WTC11 (cell line): ENCODE results near the gene RFTN2. TPM values are rescaled to one million over a fixed set of nuclear protein-coding genes. Genes with fewer than 3 reads are reported as not detected.

Experiments
- ATAC-seq: fragments of 200-7000 bp; cut with Tn5 transposase; 2 replicates; pipeline ENCODE4 v1.10.0; 2021; ENCODE audit warnings: mild to moderate bottlenecking, moderate library complexity
- CTCF ChIA-PET: fragments of 300-600 bp; sonication (Branson Sonifier 250); formaldehyde crosslinking; loops from one replicate; lab custom pipeline; 2021; ENCODE audit warnings: antibody characterized with exemption; lab: Charles Lee
- POLR2A ChIA-PET: fragments of 350-600 bp; sonication (Branson Sonifier 250); formaldehyde crosslinking; loops from one replicate; lab custom pipeline; 2021; ENCODE audit warnings: antibody characterized with exemption; lab: Charles Lee
- DNase-seq: peaks from one replicate; pipeline ENCODE4 v3.0.0; 2021; ENCODE audit warnings: low spot score
- H3K27ac Mint-ChIP-seq: 2 replicates; pipeline ENCODE4 v1.8.0; 2021; ENCODE audit warnings: mixed read lengths
- H3K27me3 Mint-ChIP-seq: 2 replicates; pipeline ENCODE4 v1.8.0; 2021; ENCODE audit warnings: low read depth, mild to moderate bottlenecking, moderate library complexity, mixed read lengths
- H3K36me3 Mint-ChIP-seq: 2 replicates; pipeline ENCODE4 v1.8.0; 2021; ENCODE audit warnings: mixed read lengths
- H3K4me1 Mint-ChIP-seq: 2 replicates; pipeline ENCODE4 v1.8.0; 2022; ENCODE audit warnings: mixed read lengths
- H3K4me3 Mint-ChIP-seq: 2 replicates; pipeline ENCODE4 v1.8.0; 2021; ENCODE audit warnings: mild to moderate bottlenecking, moderate library complexity, mixed read lengths
- H3K9me3 Mint-ChIP-seq: 2 replicates; pipeline ENCODE4 v1.8.0; 2021; ENCODE audit warnings: mixed read lengths
- CREM ChIP-seq: sonication (generic); formaldehyde crosslinking; IDR thresholded peaks from 2 replicates; pipeline ENCODE4 v1.8.1; 2022; ENCODE audit warnings: mild to moderate bottlenecking, missing genetic modification reagents, moderate library complexity
- ETV6 ChIP-seq: sonication (generic); formaldehyde crosslinking; IDR thresholded peaks from 2 replicates; pipeline ENCODE4 v1.8.1; 2022; ENCODE audit warnings: mild to moderate bottlenecking, missing genetic modification reagents
- FOXK1 ChIP-seq: sonication (generic); formaldehyde crosslinking; IDR thresholded peaks from 2 replicates; pipeline ENCODE4 v1.8.0; 2022; ENCODE audit warnings: mild to moderate bottlenecking, moderate library complexity, missing genetic modification reagents
- GRHL2 ChIP-seq: fragments of 250-450 bp; sonication (Bioruptor Pico); IDR thresholded peaks from 2 replicates; pipeline ENCODE4 v1.8.0; 2022; ENCODE audit warnings: mild to moderate bottlenecking, moderate library complexity; ENCODE audit not compliant: insufficient replicate concordance, severe bottlenecking
- NR1H2 ChIP-seq: sonication (generic); formaldehyde crosslinking; IDR thresholded peaks from 2 replicates; pipeline ENCODE4 v1.9.0; 2021; ENCODE audit warnings: mild to moderate bottlenecking, moderate library complexity, missing genetic modification reagents
- NR3C1 ChIP-seq: sonication (generic); formaldehyde crosslinking; conservative IDR thresholded peaks from 2 replicates; pipeline ENCODE4 v1.8.1; 2023; ENCODE audit warnings: low read depth, mild to moderate bottlenecking, missing genetic modification reagents
- OVOL2 ChIP-seq: fragments of 250-450 bp; sonication (Bioruptor Pico); IDR thresholded peaks from 2 replicates; pipeline ENCODE4 v1.9.0; 2021; ENCODE audit warnings: mild to moderate bottlenecking, borderline replicate concordance
- RELA ChIP-seq: sonication (generic); formaldehyde crosslinking; IDR thresholded peaks from 2 replicates; pipeline ENCODE4 v1.8.1; 2022; ENCODE audit warnings: missing genetic modification reagents, mild to moderate bottlenecking, borderline replicate concordance
- SMAD3 ChIP-seq: sonication (generic); formaldehyde crosslinking; IDR thresholded peaks from 2 replicates; pipeline ENCODE4 v1.8.0; 2022; ENCODE audit warnings: missing genetic modification reagents, mild to moderate bottlenecking, borderline replicate concordance
- SP1 ChIP-seq: sonication (generic); formaldehyde crosslinking; conservative IDR thresholded peaks from 2 replicates; pipeline ENCODE4 v1.8.1; 2022; ENCODE audit warnings: missing genetic modification reagents
- TEAD4 ChIP-seq: sonication (generic); formaldehyde crosslinking; IDR thresholded peaks from 2 replicates; pipeline ENCODE4 v1.8.0; 2022; ENCODE audit warnings: mild to moderate bottlenecking, missing genetic modification reagents
- ZNF317 ChIP-seq: sonication (generic); formaldehyde crosslinking; IDR thresholded peaks from 2 replicates; pipeline ENCODE4 v1.8.1; 2023; ENCODE audit warnings: low read depth, mild to moderate bottlenecking, moderate library complexity, missing genetic modification reagents, borderline replicate concordance
- ZNF416 ChIP-seq: fragments of 250-450 bp; sonication (Bioruptor Pico); IDR thresholded peaks from 2 replicates; pipeline ENCODE4 v1.9.0; 2021; ENCODE audit warnings: mild to moderate bottlenecking, inconsistent platforms
- total RNA-seq: library from RNA; stranded (reverse); gene quantifications from 3 replicates; pipeline ENCODE4 v1.2.3, GENCODE V29; 2021
- TF ChIP-seq, protein P1 (sequence below): sonication (generic); formaldehyde crosslinking; IDR thresholded peaks from 2 replicates; pipeline ENCODE4 v1.8.1; 2023; ENCODE audit warnings: mild to moderate bottlenecking, missing genetic modification reagents
- TF ChIP-seq, protein P2 (sequence below): sonication (generic); formaldehyde crosslinking; IDR thresholded peaks from 2 replicates; pipeline ENCODE4 v1.8.1; 2023; ENCODE audit warnings: mild to moderate bottlenecking, missing genetic modification reagents
- TF ChIP-seq, protein P3 (sequence below): fragments of 200-600 bp; IDR thresholded peaks from 2 replicates; pipeline ENCODE4 v1.8.0; 2022; ENCODE audit warnings: antibody characterized with exemption
- TF ChIP-seq, protein P4 (sequence below): sonication (generic); formaldehyde crosslinking; IDR thresholded peaks from 2 replicates; pipeline ENCODE4 v1.8.1; 2023; ENCODE audit warnings: mild to moderate bottlenecking, missing genetic modification reagents, borderline replicate concordance
- TF ChIP-seq, protein P5 (sequence below): sonication (generic); formaldehyde crosslinking; IDR thresholded peaks from 2 replicates; pipeline ENCODE4 v1.8.1; 2023; ENCODE audit warnings: mild to moderate bottlenecking, moderate library complexity, missing genetic modification reagents
- TF ChIP-seq, protein P6 (sequence below): sonication (generic); formaldehyde crosslinking; IDR thresholded peaks from 2 replicates; pipeline ENCODE4 v1.8.0; 2023; ENCODE audit warnings: missing genetic modification reagents, mild to moderate bottlenecking, borderline replicate concordance

RFTN2 gene
- total RNA-seq, 1 experiment from 2014 or later: 1.9 TPM

DNA sequence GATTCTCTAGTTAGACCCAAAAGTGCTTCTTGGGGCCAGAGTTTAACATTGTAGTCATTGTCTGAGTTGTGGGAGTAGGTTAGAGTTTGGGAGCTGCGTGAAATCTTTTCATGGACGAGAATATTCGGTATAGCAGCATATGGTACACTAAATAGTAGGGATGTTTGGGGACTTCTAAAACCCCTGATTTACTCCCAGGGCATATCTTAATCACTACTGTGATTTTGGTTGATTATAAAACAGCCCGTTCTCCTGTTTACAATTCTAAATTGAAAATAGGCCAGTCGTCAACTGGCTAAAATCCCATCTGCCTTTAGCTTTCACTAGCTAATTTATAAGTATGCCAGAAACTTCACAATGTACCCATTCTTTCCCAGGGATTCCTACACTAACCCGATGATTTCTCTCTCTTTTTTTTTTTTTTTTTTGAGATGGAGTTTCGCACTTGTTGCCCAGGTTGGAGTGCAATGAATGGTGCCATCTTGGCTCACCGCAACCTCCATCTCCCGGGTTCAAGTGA, 115.2 kb downstream of the RFTN2 start:
- Mint-ChIP-seq H3K36me3 (peaks cover 47% of the 10 kb centered on the region), H3K4me3 (no peak overlapping the region), H3K27me3 (no peaks in the 10 kb centered on the region), H3K4me1 (peaks cover 20% of the 10 kb centered on the region), H3K27ac (no peak overlapping the region), H3K9me3 (peaks cover 4% of the 10 kb centered on the region)
- ATAC-seq (no peak), DNase-seq (no peak)
- POLR2A ChIA-PET: interaction anchor here (0.7 kb wide), 2 partner anchors 20 to 54 kb away, joined by 4 to 5 read pairs; no protein-coding TSS in a partner anchor
- no peak for TF ChIP-seq SMAD3 (CRISPR knock-in tag)
- CTCF ChIA-PET: no interaction called here

DNA sequence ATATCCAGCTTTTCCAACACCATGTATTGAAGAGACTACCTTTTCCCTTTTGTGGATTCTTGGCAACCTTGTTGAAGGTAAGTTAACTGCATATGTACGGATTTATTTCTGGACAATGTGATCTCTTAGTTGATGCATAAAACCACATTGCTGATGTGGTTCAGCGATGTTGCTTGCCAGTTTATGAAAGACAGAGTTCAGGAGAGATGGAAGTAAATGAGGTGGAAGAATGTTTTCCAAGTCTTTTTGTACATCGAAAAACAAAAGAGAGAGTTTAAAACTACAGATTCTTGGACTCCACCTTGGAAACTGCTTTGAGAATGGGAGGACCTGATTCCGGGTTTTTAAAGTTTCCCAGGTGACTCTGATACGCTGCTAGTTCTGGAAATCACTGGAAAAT, 115.7 kb downstream of the RFTN2 start:
- Mint-ChIP-seq H3K27ac (peak overlapping the region; percentile 61; the same call in 1 of the 2 replicates), H3K4me3 (no peak overlapping the region), H3K9me3 (peaks cover 4% of the 10 kb centered on the region), H3K36me3 (peaks cover 49% of the 10 kb centered on the region), H3K4me1 (peaks cover 16% of the 10 kb centered on the region), H3K27me3 (no peaks in the 10 kb centered on the region)
- ChIA-PET POLR2A (interaction anchor here (0.7 kb wide), 1 partner anchor 20 kb away, joined by 4 read pairs; no protein-coding TSS in a partner anchor), CTCF (no interaction called here)
- ATAC-seq (no peak), DNase-seq (no peak)
- TF ChIP-seq, protein P1, sequence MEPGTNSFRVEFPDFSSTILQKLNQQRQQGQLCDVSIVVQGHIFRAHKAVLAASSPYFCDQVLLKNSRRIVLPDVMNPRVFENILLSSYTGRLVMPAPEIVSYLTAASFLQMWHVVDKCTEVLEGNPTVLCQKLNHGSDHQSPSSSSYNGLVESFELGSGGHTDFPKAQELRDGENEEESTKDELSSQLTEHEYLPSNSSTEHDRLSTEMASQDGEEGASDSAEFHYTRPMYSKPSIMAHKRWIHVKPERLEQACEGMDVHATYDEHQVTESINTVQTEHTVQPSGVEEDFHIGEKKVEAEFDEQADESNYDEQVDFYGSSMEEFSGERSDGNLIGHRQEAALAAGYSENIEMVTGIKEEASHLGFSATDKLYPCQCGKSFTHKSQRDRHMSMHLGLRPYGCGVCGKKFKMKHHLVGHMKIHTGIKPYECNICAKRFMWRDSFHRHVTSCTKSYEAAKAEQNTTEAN (CRISPR knock-in tag): no peak
- TF ChIP-seq GRHL2 (CRISPR knock-in tag) (no peak), ETV6 (CRISPR knock-in tag) (no peak), FOXK1 (no peak), ZNF416 (CRISPR knock-in tag) (no peak), RELA (no peak), SP1 (no peak), TEAD4 (CRISPR knock-in tag) (no peak), CREM (CRISPR knock-in tag) (no peak), NR3C1 (CRISPR knock-in tag) (no peak), OVOL2 (CRISPR knock-in tag) (no peak), ZNF317 (CRISPR knock-in tag) (no peak), NR1H2 (CRISPR knock-in tag) (no peak)
- TF ChIP-seq, protein P2, sequence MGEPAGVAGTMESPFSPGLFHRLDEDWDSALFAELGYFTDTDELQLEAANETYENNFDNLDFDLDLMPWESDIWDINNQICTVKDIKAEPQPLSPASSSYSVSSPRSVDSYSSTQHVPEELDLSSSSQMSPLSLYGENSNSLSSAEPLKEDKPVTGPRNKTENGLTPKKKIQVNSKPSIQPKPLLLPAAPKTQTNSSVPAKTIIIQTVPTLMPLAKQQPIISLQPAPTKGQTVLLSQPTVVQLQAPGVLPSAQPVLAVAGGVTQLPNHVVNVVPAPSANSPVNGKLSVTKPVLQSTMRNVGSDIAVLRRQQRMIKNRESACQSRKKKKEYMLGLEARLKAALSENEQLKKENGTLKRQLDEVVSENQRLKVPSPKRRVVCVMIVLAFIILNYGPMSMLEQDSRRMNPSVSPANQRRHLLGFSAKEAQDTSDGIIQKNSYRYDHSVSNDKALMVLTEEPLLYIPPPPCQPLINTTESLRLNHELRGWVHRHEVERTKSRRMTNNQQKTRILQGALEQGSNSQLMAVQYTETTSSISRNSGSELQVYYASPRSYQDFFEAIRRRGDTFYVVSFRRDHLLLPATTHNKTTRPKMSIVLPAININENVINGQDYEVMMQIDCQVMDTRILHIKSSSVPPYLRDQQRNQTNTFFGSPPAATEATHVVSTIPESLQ (CRISPR knock-in tag): no peak
- TF ChIP-seq, protein P3, sequence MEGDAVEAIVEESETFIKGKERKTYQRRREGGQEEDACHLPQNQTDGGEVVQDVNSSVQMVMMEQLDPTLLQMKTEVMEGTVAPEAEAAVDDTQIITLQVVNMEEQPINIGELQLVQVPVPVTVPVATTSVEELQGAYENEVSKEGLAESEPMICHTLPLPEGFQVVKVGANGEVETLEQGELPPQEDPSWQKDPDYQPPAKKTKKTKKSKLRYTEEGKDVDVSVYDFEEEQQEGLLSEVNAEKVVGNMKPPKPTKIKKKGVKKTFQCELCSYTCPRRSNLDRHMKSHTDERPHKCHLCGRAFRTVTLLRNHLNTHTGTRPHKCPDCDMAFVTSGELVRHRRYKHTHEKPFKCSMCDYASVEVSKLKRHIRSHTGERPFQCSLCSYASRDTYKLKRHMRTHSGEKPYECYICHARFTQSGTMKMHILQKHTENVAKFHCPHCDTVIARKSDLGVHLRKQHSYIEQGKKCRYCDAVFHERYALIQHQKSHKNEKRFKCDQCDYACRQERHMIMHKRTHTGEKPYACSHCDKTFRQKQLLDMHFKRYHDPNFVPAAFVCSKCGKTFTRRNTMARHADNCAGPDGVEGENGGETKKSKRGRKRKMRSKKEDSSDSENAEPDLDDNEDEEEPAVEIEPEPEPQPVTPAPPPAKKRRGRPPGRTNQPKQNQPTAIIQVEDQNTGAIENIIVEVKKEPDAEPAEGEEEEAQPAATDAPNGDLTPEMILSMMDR: no peak
- TF ChIP-seq, protein P4, sequence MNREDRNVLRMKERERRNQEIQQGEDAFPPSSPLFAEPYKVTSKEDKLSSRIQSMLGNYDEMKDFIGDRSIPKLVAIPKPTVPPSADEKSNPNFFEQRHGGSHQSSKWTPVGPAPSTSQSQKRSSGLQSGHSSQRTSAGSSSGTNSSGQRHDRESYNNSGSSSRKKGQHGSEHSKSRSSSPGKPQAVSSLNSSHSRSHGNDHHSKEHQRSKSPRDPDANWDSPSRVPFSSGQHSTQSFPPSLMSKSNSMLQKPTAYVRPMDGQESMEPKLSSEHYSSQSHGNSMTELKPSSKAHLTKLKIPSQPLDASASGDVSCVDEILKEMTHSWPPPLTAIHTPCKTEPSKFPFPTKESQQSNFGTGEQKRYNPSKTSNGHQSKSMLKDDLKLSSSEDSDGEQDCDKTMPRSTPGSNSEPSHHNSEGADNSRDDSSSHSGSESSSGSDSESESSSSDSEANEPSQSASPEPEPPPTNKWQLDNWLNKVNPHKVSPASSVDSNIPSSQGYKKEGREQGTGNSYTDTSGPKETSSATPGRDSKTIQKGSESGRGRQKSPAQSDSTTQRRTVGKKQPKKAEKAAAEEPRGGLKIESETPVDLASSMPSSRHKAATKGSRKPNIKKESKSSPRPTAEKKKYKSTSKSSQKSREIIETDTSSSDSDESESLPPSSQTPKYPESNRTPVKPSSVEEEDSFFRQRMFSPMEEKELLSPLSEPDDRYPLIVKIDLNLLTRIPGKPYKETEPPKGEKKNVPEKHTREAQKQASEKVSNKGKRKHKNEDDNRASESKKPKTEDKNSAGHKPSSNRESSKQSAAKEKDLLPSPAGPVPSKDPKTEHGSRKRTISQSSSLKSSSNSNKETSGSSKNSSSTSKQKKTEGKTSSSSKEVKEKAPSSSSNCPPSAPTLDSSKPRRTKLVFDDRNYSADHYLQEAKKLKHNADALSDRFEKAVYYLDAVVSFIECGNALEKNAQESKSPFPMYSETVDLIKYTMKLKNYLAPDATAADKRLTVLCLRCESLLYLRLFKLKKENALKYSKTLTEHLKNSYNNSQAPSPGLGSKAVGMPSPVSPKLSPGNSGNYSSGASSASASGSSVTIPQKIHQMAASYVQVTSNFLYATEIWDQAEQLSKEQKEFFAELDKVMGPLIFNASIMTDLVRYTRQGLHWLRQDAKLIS (CRISPR knock-in tag): no peak
- TF ChIP-seq, protein P5, sequence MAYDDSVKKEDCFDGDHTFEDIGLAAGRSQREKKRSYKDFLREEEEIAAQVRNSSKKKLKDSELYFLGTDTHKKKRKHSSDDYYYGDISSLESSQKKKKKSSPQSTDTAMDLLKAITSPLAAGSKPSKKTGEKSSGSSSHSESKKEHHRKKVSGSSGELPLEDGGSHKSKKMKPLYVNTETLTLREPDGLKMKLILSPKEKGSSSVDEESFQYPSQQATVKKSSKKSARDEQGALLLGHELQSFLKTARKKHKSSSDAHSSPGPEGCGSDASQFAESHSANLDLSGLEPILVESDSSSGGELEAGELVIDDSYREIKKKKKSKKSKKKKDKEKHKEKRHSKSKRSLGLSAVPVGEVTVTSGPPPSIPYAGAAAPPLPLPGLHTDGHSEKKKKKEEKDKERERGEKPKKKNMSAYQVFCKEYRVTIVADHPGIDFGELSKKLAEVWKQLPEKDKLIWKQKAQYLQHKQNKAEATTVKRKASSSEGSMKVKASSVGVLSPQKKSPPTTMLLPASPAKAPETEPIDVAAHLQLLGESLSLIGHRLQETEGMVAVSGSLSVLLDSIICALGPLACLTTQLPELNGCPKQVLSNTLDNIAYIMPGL (CRISPR knock-in tag): no peak
- TF ChIP-seq, protein P6, sequence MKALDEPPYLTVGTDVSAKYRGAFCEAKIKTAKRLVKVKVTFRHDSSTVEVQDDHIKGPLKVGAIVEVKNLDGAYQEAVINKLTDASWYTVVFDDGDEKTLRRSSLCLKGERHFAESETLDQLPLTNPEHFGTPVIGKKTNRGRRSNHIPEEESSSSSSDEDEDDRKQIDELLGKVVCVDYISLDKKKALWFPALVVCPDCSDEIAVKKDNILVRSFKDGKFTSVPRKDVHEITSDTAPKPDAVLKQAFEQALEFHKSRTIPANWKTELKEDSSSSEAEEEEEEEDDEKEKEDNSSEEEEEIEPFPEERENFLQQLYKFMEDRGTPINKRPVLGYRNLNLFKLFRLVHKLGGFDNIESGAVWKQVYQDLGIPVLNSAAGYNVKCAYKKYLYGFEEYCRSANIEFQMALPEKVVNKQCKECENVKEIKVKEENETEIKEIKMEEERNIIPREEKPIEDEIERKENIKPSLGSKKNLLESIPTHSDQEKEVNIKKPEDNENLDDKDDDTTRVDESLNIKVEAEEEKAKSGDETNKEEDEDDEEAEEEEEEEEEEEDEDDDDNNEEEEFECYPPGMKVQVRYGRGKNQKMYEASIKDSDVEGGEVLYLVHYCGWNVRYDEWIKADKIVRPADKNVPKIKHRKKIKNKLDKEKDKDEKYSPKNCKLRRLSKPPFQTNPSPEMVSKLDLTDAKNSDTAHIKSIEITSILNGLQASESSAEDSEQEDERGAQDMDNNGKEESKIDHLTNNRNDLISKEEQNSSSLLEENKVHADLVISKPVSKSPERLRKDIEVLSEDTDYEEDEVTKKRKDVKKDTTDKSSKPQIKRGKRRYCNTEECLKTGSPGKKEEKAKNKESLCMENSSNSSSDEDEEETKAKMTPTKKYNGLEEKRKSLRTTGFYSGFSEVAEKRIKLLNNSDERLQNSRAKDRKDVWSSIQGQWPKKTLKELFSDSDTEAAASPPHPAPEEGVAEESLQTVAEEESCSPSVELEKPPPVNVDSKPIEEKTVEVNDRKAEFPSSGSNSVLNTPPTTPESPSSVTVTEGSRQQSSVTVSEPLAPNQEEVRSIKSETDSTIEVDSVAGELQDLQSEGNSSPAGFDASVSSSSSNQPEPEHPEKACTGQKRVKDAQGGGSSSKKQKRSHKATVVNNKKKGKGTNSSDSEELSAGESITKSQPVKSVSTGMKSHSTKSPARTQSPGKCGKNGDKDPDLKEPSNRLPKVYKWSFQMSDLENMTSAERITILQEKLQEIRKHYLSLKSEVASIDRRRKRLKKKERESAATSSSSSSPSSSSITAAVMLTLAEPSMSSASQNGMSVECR (CRISPR knock-in tag): no peak
